Measurements from ENCODE around the gene DPP6. TPM values are rescaled to one million over a fixed set of nuclear protein-coding genes. Genes with fewer than 3 reads are reported as not detected.

DPP6 gene
- total and polyA plus RNA-seq, 2 donors (not counting 1 experiment from before 2014, with no cell fraction given), result not detected

DNA sequence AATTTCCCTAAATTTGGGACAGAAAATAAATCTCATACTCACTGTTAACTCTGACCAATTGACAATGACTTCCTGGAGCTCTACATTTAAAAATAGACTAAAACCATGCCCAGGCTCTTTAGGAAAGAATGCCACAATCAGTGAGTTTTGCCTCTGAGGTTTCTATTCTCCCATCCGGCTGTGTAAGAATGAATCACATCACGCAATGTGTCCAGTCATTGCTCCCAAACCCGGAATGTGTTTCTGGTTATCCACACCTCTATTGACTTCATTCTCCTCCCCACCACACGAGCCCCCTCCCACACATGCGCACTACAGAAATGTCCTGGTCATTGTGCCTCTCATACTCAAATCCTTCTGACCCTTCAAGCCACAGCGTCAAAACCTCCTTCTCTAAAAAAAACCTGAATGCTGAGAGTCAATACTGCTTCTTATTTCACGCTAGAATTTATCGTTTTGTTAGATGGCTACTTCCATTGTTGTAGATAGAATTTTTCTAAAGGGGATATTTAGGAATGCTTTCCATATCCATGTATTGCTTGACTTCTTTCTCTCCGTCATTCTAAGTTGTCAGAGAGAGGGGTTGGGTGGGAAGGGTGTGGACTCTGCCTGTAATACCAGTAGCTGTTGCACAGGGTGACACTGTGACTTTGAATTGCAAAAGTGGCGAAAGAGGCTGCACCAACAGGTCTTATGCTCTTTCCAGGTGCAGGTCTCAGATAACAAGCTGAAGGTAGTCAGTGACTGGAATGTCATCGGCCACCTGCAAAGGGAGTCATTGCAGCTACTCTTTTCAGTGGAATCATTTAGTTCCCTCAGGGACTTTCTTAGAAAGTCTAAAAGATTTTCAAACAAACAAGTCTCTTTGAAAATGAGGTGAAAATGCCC is 594.2 kb downstream of the DPP6 start:
- Histone ChIP-seq H3K9ac (ENCODE audit: low read length) (no peak overlapping the region), H3K79me2 (ENCODE audit: control insufficient read depth, insufficient read depth, low read length) (no peaks in the 10 kb centered on the region), H3K27me3 (replicated peaks in 1 of 4; ENCODE audit: control extremely low read depth in 1 of 4, control insufficient read depth in 3 of 4, insufficient read depth in 4 of 4, low read length in 3 of 4) (no peaks in the 10 kb centered on the region), H4K20me1 (ENCODE audit: control insufficient read depth, insufficient read depth, low read length, poor library complexity, severe bottlenecking) (no peaks in the 10 kb centered on the region), H3K4me2 (replicated peaks; ENCODE audit: low read depth, low read length, poor library complexity, severe bottlenecking) (no peak overlapping the region), H3K4me1 (ENCODE audit: control insufficient read depth in 2 of 2, insufficient read depth in 2 of 2, low read length in 2 of 2) (no peaks in the 10 kb centered on the region), H2AFZ (ENCODE audit: insufficient read depth, low read depth, low read length, poor library complexity, severe bottlenecking) (no peak overlapping the region), H3K4me3 (ENCODE audit: control extremely low read depth in 1 of 5, extremely low read depth in 1 of 5, insufficient read depth in 1 of 5, low read depth in 2 of 5, low read length in 4 of 5) (no peak overlapping the region), H3K9me3 (ENCODE audit: control extremely low read depth in 1 of 3, control insufficient read depth in 2 of 3, insufficient read depth in 1 of 3, low read length in 2 of 3) (peaks cover 0 to 28% (median 0%) of the 10 kb centered on the region in 3 donors), H3K36me3 (replicated peaks in 1 of 2; ENCODE audit: control extremely low read depth in 1 of 2, control insufficient read depth in 1 of 2, extremely low read depth in 1 of 2, insufficient read depth in 2 of 2, low read length in 1 of 2) (no peaks in the 10 kb centered on the region), H3K27ac (ENCODE audit: low read length in 2 of 2) (no peak overlapping the region)
- ATAC-seq (ENCODE audit: low read depth) (no peak), DNase-seq (no peak)
- ChIA-PET CTCF (no interaction called here), POLR2A (no interaction called here)
- no peak for TF ChIP-seq EZH2 (IDR thresholded peaks at IDR 0.05; ENCODE audit: borderline replicate concordance, insufficient read depth, low read depth, low read length, poor library complexity, severe bottlenecking)
- TF ChIP-seq, protein P1, sequence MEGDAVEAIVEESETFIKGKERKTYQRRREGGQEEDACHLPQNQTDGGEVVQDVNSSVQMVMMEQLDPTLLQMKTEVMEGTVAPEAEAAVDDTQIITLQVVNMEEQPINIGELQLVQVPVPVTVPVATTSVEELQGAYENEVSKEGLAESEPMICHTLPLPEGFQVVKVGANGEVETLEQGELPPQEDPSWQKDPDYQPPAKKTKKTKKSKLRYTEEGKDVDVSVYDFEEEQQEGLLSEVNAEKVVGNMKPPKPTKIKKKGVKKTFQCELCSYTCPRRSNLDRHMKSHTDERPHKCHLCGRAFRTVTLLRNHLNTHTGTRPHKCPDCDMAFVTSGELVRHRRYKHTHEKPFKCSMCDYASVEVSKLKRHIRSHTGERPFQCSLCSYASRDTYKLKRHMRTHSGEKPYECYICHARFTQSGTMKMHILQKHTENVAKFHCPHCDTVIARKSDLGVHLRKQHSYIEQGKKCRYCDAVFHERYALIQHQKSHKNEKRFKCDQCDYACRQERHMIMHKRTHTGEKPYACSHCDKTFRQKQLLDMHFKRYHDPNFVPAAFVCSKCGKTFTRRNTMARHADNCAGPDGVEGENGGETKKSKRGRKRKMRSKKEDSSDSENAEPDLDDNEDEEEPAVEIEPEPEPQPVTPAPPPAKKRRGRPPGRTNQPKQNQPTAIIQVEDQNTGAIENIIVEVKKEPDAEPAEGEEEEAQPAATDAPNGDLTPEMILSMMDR (IDR thresholded peaks at IDR 0.05), result no peak
- no peak overlapping the region for H3K4me3 Mint-ChIP-seq
- no peaks in the 10 kb centered on the region for H3K4me1 Mint-ChIP-seq
- no peak overlapping the region for H3K27ac Mint-ChIP-seq
- intact Hi-C loops (cut with micrococcal nuclease), result no loop called here
- peaks cover 3% of the 10 kb centered on the region for H3K9me3 Mint-ChIP-seq (ENCODE audit: insufficient read depth)
- WGBS (ENCODE audit: insufficient coverage), result 97% methylated on average over 8 of the region's 11 CpGs
- no peaks in the 10 kb centered on the region for H3K27me3 Mint-ChIP-seq

DNA sequence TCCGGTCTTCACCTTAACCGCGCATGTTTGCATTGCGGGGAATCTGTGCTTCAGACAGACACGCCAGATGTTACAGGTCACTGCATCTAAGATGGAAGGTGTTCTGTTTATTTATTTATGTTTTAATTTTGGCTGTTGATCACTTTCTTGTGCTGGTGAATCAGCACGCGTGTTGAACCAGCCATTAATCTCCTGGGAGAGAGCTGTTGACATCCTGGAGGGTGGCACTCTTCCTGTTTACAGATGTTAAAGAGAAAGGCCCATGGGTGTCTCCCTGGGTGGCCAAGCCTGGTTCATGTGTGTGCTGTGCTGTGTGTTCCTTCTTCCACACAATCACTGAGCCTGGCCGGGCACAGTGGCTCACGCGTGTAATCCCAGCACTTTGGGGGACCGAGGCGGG is 595.4 kb downstream of the DPP6 start:
- Histone ChIP-seq H4K20me1 (ENCODE audit: control insufficient read depth, insufficient read depth, low read length, poor library complexity, severe bottlenecking) (no peaks in the 10 kb centered on the region), H3K79me2 (ENCODE audit: control insufficient read depth, insufficient read depth, low read length) (no peaks in the 10 kb centered on the region), H3K36me3 (replicated peaks in 1 of 2; ENCODE audit: control extremely low read depth in 1 of 2, control insufficient read depth in 1 of 2, extremely low read depth in 1 of 2, insufficient read depth in 2 of 2, low read length in 1 of 2) (no peaks in the 10 kb centered on the region), H3K4me1 (ENCODE audit: control insufficient read depth in 2 of 2, insufficient read depth in 2 of 2, low read length in 2 of 2) (no peaks in the 10 kb centered on the region), H3K4me3 (ENCODE audit: control extremely low read depth in 1 of 5, extremely low read depth in 1 of 5, insufficient read depth in 1 of 5, low read depth in 2 of 5, low read length in 4 of 5) (no peak overlapping the region), H3K9ac (ENCODE audit: low read length) (no peak overlapping the region), H3K4me2 (replicated peaks; ENCODE audit: low read depth, low read length, poor library complexity, severe bottlenecking) (no peak overlapping the region), H2AFZ (ENCODE audit: insufficient read depth, low read depth, low read length, poor library complexity, severe bottlenecking) (no peak overlapping the region), H3K27me3 (replicated peaks in 1 of 4; ENCODE audit: control extremely low read depth in 1 of 4, control insufficient read depth in 3 of 4, insufficient read depth in 4 of 4, low read length in 3 of 4) (no peaks in the 10 kb centered on the region), H3K27ac (ENCODE audit: low read length in 2 of 2) (no peak overlapping the region), H3K9me3 (ENCODE audit: control extremely low read depth in 1 of 3, control insufficient read depth in 2 of 3, insufficient read depth in 1 of 3, low read length in 2 of 3) (peaks cover 0 to 35% (median 0%) of the 10 kb centered on the region in 3 donors)
- POLR2A ChIA-PET, result no interaction called here
- ATAC-seq (ENCODE audit: low read depth) (no peak), DNase-seq (no peak)
- CTCF ChIA-PET, result no interaction called here
- peaks cover 3% of the 10 kb centered on the region for H3K9me3 Mint-ChIP-seq (ENCODE audit: insufficient read depth)
- no peak overlapping the region for H3K4me3 Mint-ChIP-seq
- TF ChIP-seq EZH2 (IDR thresholded peaks at IDR 0.05; ENCODE audit: borderline replicate concordance, insufficient read depth, low read depth, low read length, poor library complexity, severe bottlenecking), result no peak
- TF ChIP-seq, protein P1 (IDR thresholded peaks at IDR 0.05), result no peak
- H3K4me1 Mint-ChIP-seq, result no peaks in the 10 kb centered on the region
- WGBS (ENCODE audit: insufficient coverage), result 90% methylated on average over 7 of the region's 12 CpGs
- no peak overlapping the region for H3K27ac Mint-ChIP-seq
- H3K27me3 Mint-ChIP-seq, result no peaks in the 10 kb centered on the region
- intact Hi-C loops (cut with micrococcal nuclease), result no loop called here

Data from B cell (primary cell).